Right cardiac atrium (tissue), 5 donors: ENCODE data around the gene FOXR1. TPM values are rescaled to one million over a fixed set of nuclear protein-coding genes. Genes with fewer than 3 reads are reported as not detected.
"Not testable (repeated sequence)": the region's sequence is repeated elsewhere in the genome, so short reads cannot be mapped to it uniquely, and the experiment has no call there.

Source experiments
- ATAC-seq, 2 donors: fragments of 200-7000 bp; cut with Tn5 transposase; one replicate each; pipeline versions ENCODE4 v1.8.0 to v1.9.1; 2020; ENCODE audit warnings: moderate library complexity in 2 of 2, mild to moderate bottlenecking in 1 of 2
- DNase-seq, 3 donors: peaks; one replicate each; pipeline ENCODE4 v3.0.0-alpha.2; 2020
- H3K27ac ChIP-seq: one replicate; pipeline ENCODE4 v1.5.1; 2013; ENCODE audit warnings: mild to moderate bottlenecking, low read length, control low read depth, moderate library complexity
- H3K27me3 ChIP-seq: one replicate; pipeline ENCODE4 v1.6.1; 2013; ENCODE audit not compliant: control insufficient read depth, insufficient read depth
- H3K4me1 ChIP-seq: one replicate; pipeline ENCODE4 v1.6.1; 2013; ENCODE audit warnings: low read length; ENCODE audit not compliant: control insufficient read depth, insufficient read depth
- H3K4me3 ChIP-seq: one replicate; pipeline ENCODE4 v1.5.1; 2013; ENCODE audit warnings: low read length, control low read depth
- H3K9me3 ChIP-seq: one replicate; pipeline ENCODE4 v1.6.1; 2013; ENCODE audit warnings: low read length; ENCODE audit not compliant: control insufficient read depth
- WGBS: extraction: QIAGEN DNeasy Blood & Tissue Kit; methylation state at CpG from one replicate; pipeline ENCODE4 v1.1.7; 2013; 5-methylcytosine and 5-hydroxymethylcytosine counted together
- intact Hi-C, 4 donors: fragments of 100-400 bp; cut with DNase I; formaldehyde crosslinking; loops; one replicate each; pipeline versions ENCODE4 v1.11.0 to v1.14.0; 2022 to 2023
- polyA plus RNA-seq: library from polyadenylated mRNA; stranded (reverse); fragments of 200-250 nt; gene quantifications from one replicate; pipeline ENCODE4 v1.2.3, GENCODE V29; 2013
- total RNA-seq, 4 donors: library from RNA; stranded (reverse); fragmentation: NEBNext Ultra II Directional; extraction: Animal tissue kit (Norgen Biotek cat#: 25700); gene quantifications; one replicate each; pipeline ENCODE4 v1.2.1, GENCODE V29; 2021
- donor health status: healthy with polysubstance abuse.
- donor health status: DM: no; HTN: yes; CAD: no.
- donor health status: DM: no; HTN: no; CAD: no.
- donor health status: DM: no; HTN: yes; CAD: no; lungs with severe emphysema.
- donor health status: DM: yes; HTN: yes; CAD: no.

FOXR1 gene
- total and polyA plus RNA-seq, 5 donors = not detected

GRCh38 chr11:118998822-118999221 lies 27.3 kb downstream of the FOXR1 start:
- intact Hi-C loops = no loop called here
- no peak for ATAC-seq

GRCh38 chr11:119000906-119001305 lies 29.3 kb downstream of the FOXR1 start:
- Histone ChIP-seq H3K4me1 (no peaks in the 10 kb centered on the region), H3K27ac (no peak overlapping the region), H3K9me3 (no peaks in the 10 kb centered on the region), H3K4me3 (no peak overlapping the region), H3K27me3 (no peaks in the 10 kb centered on the region)
- DNase-seq (no peak), ATAC-seq (no peak)
- intact Hi-C loops = no loop called here
- WGBS = 65% methylated on average over 1 of the region's 1 CpG

More at GRCh38 chr11:118998822-118999221, 27.3 kb downstream of the FOXR1 start:
- DNase-seq = no peak
- H3K4me3 ChIP-seq = peak overlapping the region; percentile 83
- H3K27ac ChIP-seq = peak overlapping the region; percentile 90
- H3K27me3 ChIP-seq = no peaks in the 10 kb centered on the region
- 58% methylated on average over 6 of the region's 6 CpGs for WGBS
- no peaks in the 10 kb centered on the region for H3K4me1 ChIP-seq
- H3K9me3 ChIP-seq = no peaks in the 10 kb centered on the region

GRCh38 chr11:119006656-119007055 lies 35.1 kb downstream of the FOXR1 start:
- Histone ChIP-seq H3K9me3 (no peaks in the 10 kb centered on the region), H3K27me3 (no peaks in the 10 kb centered on the region), H3K4me1 (peaks cover 1% of the 10 kb centered on the region), H3K4me3 (no peak overlapping the region), H3K27ac (no peak overlapping the region)
- DNase-seq (no peak), ATAC-seq (no peak)
- WGBS = 85% methylated on average over 4 of the region's 4 CpGs
- intact Hi-C loops = no loop called here

DNA sequence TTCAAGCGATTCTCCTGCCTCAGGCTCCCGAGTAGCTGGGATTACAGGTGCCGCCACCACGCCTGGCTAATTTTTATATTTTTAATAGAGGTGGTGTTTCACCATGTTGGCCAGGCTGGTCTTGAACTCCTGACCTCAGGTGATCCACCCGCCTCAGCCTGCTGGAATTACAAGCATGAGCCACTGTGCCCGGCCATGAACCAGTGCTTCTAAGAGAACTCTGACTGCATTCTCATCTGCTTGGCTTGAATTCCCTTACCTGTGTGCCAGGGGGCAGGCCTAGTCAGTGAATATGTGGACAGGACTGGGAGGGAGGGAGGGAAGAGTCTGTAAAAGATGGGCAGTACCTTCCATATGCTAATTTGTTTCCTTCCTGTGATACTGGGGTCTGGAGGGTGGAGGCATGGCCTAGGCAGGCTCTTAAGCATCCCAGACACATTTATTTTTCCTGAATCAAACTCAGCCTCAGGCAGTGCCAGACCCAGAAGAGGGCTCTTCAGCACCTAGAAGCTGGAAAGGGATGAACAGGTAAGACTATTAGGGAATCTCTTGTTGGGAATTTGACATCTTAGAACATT lies 40.0 kb downstream of the FOXR1 start:
- intact Hi-C loops = no loop called here

GRCh38 chr11:119012629-119013170 lies 41.1 kb downstream of the FOXR1 start:
- Histone ChIP-seq H3K27me3 (no peaks in the 10 kb centered on the region), H3K4me3 (no peak overlapping the region), H3K4me1 (peaks cover 3% of the 10 kb centered on the region), H3K27ac (no peak overlapping the region), H3K9me3 (no peaks in the 10 kb centered on the region)
- ATAC-seq (no peak), DNase-seq (no peak)
- 81% methylated on average over 3 of the region's 3 CpGs for WGBS
- intact Hi-C loops = no loop called here

More for the DNA sequence above, 40.0 kb downstream of the FOXR1 start:
- Histone ChIP-seq H3K4me1 (peaks cover 3% of the 10 kb centered on the region), H3K9me3 (no peaks in the 10 kb centered on the region), H3K27ac (no peak overlapping the region), H3K4me3 (no peak overlapping the region), H3K27me3 (no peaks in the 10 kb centered on the region)
- ATAC-seq (no peak), DNase-seq (no peak)
- WGBS = 88% methylated on average over 6 of the region's 6 CpGs

DNA sequence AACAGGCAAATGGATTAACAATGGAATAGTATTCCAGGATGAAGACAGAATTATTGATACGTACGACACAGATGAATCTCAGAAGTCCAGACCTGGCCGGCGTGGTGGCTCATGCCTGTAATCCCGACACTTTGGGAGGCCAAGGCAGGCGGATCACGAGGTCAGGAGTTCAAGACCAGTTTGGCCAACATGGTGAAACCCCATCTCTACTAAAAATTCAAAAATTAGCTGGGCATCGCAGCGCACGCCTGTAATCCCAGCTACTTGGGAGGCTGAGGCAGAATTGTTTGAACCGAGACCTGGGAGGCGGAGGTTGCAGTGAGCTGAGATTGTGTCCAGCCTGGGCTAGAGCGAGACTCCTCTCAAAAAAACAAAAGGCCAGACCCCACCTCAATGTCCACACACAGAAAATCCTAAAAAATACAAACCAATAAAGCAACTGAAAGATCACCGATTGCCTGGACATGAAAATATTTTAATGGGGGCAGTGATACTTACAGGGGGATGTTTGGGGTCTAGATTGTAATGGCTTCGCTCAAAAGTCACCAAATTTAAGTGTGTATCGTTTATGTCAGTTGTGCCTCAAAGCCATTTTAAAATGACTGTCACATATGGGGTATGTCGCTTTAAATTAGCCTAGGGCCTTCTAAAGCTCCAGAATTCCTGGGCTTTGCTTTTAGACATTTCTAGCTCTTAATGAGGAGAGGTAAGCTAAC lies 42.8 kb downstream of the FOXR1 start:
- H3K9me3 ChIP-seq = no peaks in the 10 kb centered on the region
- no peak for DNase-seq
- intact Hi-C loops = no loop called here
- no peaks in the 10 kb centered on the region for H3K27me3 ChIP-seq
- WGBS = 94% methylated on average over 17 of the region's 17 CpGs
- peaks cover 3% of the 10 kb centered on the region for H3K4me1 ChIP-seq
- ATAC-seq = no peak
- H3K27ac ChIP-seq = no peak overlapping the region
- H3K4me3 ChIP-seq = no peak overlapping the region

- H3K9me3 ChIP-seq = no peaks in the 10 kb centered on the region
- intact Hi-C loops = no loop called here
- peaks cover 5% of the 10 kb centered on the region for H3K4me1 ChIP-seq
- ATAC-seq (no peak), DNase-seq (no peak)
- 66% methylated on average over 8 of the region's 8 CpGs for WGBS
- no peaks in the 10 kb centered on the region for H3K27me3 ChIP-seq
- no peak overlapping the region for H3K27ac ChIP-seq
- no peak overlapping the region for H3K4me3 ChIP-seq
These were observed 43.6 kb downstream of the FOXR1 start for GRCh38 chr11:119015054-119015611.

GRCh38 chr11:119016216-119017009 lies 44.9 kb downstream of the FOXR1 start:
- Histone ChIP-seq H3K27ac (no peak overlapping the region), H3K9me3 (no peaks in the 10 kb centered on the region), H3K4me3 (no peak overlapping the region), H3K27me3 (no peaks in the 10 kb centered on the region), H3K4me1 (peaks cover 5% of the 10 kb centered on the region)
- DNase-seq (no peak), ATAC-seq (no peak)
- intact Hi-C loops = no loop called here
- 74% methylated on average over 14 of the region's 14 CpGs for WGBS

GRCh38 chr11:119017377-119017776 lies 45.8 kb downstream of the FOXR1 start:
- H3K27me3 ChIP-seq, DNase-seq, intact Hi-C loops, H3K4me1 ChIP-seq, H3K9me3 ChIP-seq, H3K27ac ChIP-seq, ATAC-seq: not testable (repeated sequence)
- H3K4me3 ChIP-seq = peak overlapping the region; percentile 81
- 5% methylated on average over 10 of the region's 10 CpGs for WGBS

DNA sequence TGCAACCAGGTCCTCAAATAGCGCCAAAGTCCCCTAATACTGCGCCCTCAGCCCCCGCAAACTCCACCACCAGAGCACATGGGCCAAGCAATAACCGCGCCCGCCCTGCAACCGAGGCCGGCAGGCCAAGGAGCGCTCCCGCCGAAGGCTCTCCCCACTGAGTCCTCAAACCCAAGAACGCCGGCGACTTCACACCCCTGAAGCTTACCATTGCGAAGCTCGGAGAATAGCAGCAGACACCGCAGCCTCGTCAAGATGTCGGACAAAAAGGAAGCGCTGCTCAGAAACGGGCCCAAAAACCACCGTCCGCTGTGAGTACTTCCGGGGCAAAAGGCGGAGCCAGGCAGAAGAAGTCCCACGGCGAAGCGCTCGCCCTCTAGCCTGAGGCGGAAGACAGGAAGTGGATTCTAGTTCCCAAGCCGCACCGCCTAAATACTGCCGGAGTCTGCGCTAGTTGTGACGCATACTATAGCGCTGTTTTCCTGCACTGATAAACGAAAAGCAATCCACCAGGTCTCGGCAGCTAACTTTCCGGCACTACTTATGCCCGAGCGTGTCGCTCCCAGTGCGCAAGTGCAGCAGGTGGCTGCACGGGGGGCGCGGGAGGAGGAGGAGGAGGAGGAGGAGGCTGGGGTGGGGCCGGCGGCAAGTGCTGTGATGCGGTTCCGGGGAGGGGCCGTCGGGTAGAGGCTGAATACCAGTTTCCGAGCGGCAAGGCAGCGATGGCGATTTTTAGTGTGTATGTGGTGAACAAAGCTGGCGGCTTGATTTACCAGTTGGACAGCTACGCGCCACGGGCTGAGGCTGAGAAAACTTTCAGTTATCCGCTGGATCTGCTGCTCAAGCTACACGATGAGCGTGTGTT lies 46.7 kb downstream of the FOXR1 start, which contains the start of the genes RPS25 and TRAPPC4:
Gene RPS25, minus strand, starts transcription at position 270 of the 865 bp plus-strand sequence. Its CDS starts 59 bp downstream, at position 211.
Gene TRAPPC4, plus strand, starts transcription at position 693 of the 865 bp plus-strand sequence. Its CDS starts 30 bp downstream, at position 723.
- peak; percentile 96 to 97 for ATAC-seq
- peak; percentile 96 to 98 (median 97) for DNase-seq
- Histone ChIP-seq H3K4me1 (peaks cover 5% of the 10 kb centered on the region), H3K9me3 (no peaks in the 10 kb centered on the region), H3K27ac (peak within 1 kb of the TSS; percentile 95), H3K27me3 (no peaks in the 10 kb centered on the region), H3K4me3 (peak within 1 kb of the TSS; percentile 81)
- WGBS = under 1% methylated on average over 63 of the region's 63 CpGs
- intact Hi-C loops = no loop called here
